Measurements from ENCODE around the gene CCDC92B.

Gene CCDC92B

DNA sequence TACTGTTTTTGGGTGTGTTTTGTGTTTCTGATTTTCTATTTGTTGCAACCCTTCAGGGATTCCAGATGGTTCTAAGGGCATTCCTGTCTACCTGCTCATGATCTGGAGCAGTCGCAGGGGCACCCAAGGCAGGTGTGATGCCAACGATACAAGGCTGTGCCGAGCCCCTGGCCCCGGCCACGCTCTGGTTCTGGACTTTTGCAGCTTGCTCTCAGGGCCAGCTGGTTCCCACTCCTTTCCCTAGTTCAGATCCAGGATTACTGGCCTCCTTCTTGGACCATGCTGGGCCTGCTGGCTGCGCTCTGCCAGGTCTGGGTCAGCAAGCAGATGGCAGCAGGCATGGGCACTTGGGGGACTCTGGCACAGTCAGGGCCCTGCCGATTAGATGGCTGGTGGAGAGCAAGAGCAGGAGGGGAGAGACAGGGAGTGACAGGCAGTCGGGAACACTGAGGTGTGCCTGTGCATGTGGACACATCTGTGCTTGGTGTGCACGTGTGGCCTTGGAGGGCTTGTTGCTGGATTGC lies 31.5 kb upstream of the CCDC92B start:
- H3K36me3 ChIP-seq (replicated peaks) = no peaks in the 10 kb centered on the region
- no peak overlapping the region for H3K4me3 ChIP-seq (ENCODE audit: low read depth, low read length)
- in situ Hi-C loops (cut with HindIII; ENCODE audit: low pct_ligation_motif_present, low sequenced_read_pairs) = no loop called here
- TF ChIP-seq CTCF (IDR thresholded peaks at IDR 0.05; ENCODE audit: low read depth, low read length, missing control alignments) = no peak
- no peak overlapping the region for H3K27ac ChIP-seq
- DNase-seq = no peak
- peaks cover 19% of the 10 kb centered on the region for H3K27me3 ChIP-seq (replicated peaks)

- Histone ChIP-seq H3K36me3 (replicated peaks) (no peaks in the 10 kb centered on the region), H3K27ac (no peak overlapping the region), H3K4me3 (ENCODE audit: low read depth, low read length) (no peak overlapping the region), H3K27me3 (replicated peaks) (peaks cover 25% of the 10 kb centered on the region)
- in situ Hi-C loops (cut with HindIII; ENCODE audit: low pct_ligation_motif_present, low sequenced_read_pairs) = no loop called here
- no peak for TF ChIP-seq CTCF (IDR thresholded peaks at IDR 0.05; ENCODE audit: low read depth, low read length, missing control alignments)
- no peak for DNase-seq
These were observed 30.8 kb upstream of the CCDC92B start for GRCh38 chr17:2780256-2780655.

DNA sequence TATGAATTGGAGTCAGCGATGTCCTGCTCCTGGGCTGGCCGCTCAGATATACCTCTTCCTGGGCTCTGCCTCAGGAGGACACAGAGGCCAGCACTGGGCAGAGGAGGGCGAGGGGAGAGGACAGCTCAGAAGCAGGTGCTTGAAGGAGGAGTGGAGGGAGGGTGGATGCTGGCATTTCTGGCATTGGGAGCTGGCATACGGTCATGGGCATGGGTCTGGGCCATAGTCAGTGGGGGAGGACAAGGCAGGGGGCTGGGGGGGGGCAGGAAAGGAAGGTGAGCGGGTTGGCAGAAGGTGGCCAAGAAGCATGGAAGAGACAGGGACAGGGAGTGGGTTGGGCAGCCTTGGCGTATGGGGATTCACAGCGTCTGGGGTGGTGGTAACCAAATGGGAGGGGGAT lies 30.1 kb upstream of the CCDC92B start:
- no peak for DNase-seq
- Histone ChIP-seq H3K27me3 (replicated peaks) (peaks cover 25% of the 10 kb centered on the region), H3K27ac (no peak overlapping the region), H3K4me3 (ENCODE audit: low read depth, low read length) (no peak overlapping the region), H3K36me3 (replicated peaks) (no peaks in the 10 kb centered on the region)
- no peak for TF ChIP-seq CTCF (IDR thresholded peaks at IDR 0.05; ENCODE audit: low read depth, low read length, missing control alignments)
- in situ Hi-C loops (cut with HindIII; ENCODE audit: low pct_ligation_motif_present, low sequenced_read_pairs) = no loop called here

DNA sequence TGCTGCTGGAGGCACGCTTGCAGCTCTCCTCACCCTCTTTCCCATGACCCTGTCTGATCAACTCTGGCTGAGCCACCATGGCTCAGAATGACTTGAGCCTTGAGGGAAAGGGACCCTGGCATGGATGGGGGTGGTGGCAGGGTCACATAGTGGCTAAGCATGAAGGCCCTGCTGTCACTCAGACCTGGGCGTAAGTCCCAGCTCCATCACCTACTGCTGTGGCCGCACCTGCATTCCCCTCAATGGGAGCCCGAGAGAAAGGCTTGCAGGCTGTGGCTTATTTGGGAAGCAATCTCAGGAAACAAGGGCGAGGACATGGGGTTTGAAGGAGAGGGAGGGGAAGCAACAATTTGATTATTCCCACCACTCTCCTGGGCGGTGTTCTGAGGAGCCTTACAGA lies 29.0 kb upstream of the CCDC92B start:
- peaks cover 25% of the 10 kb centered on the region for H3K27me3 ChIP-seq (replicated peaks)
- no peak for DNase-seq

DNA sequence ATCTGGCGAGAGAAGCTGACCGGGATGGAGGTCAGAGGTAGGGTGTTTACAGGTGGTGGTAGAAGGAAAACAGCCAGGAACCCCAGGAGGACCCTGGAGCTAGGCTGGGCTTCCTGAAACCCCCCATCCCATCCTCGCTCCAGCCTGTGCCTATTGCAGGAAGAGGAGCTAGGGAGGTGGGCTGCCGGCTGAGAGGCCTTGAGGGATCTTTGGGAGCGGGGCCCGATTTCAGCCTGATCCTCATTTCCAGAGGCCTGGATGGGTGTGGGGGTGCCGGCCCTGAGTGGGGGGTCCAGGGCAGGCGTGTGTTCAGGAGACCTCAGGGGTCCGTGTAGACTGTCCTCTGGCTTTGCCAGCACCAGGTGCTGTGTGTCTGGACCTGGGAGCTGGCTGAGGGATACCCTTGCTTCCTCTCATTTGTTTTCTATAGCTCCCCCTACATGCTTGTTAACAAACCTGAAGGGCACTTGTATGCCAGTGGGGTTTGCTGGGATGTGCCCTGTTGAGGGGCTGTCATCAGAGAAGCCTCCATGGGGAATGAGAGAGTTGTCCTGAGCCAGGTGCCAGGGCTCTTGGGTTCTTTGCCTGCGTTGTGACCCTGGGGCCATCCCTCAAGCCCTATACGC lies 27.9 kb upstream of the CCDC92B start:
- no peak for DNase-seq

More for the DNA sequence above, 29.0 kb upstream of the CCDC92B start:
- Histone ChIP-seq H3K4me3 (ENCODE audit: low read depth, low read length) (no peak overlapping the region), H3K36me3 (replicated peaks) (no peaks in the 10 kb centered on the region), H3K27ac (no peak overlapping the region)
- in situ Hi-C loops (cut with HindIII; ENCODE audit: low pct_ligation_motif_present, low sequenced_read_pairs) = no loop called here
- no peak for TF ChIP-seq CTCF (IDR thresholded peaks at IDR 0.05; ENCODE audit: low read depth, low read length, missing control alignments)

More for the DNA sequence above, 27.9 kb upstream of the CCDC92B start:
- no peaks in the 10 kb centered on the region for H3K36me3 ChIP-seq (replicated peaks)
- H3K4me3 ChIP-seq (ENCODE audit: low read depth, low read length) = no peak overlapping the region
- H3K27me3 ChIP-seq (replicated peaks) = peaks cover 25% of the 10 kb centered on the region
- in situ Hi-C loops (cut with HindIII; ENCODE audit: low pct_ligation_motif_present, low sequenced_read_pairs) = no loop called here
- H3K27ac ChIP-seq = no peak overlapping the region
- no peak for TF ChIP-seq CTCF (IDR thresholded peaks at IDR 0.05; ENCODE audit: low read depth, low read length, missing control alignments)

Measured in brain microvascular endothelial cell (primary cell).